Spleen (tissue), 11 donors: Measurements from ENCODE around the gene PRRX2. TPM values are rescaled to one million over a fixed set of nuclear protein-coding genes. Genes with fewer than 3 reads are reported as not detected.
"Not testable (repeated sequence)": the region's sequence is repeated elsewhere in the genome, so short reads cannot be mapped to it uniquely, and the experiment has no call there.

ENCODE experiments used
- DNase-seq: peaks from one replicate; pipeline ENCODE4 v3.0.0-alpha.2; 2020
- H3K27ac ChIP-seq, 8 donors: fragments of 200-600 bp; sonication (generic) in 7 of 8; 1 replicate in 4 of 8; 2 replicates in 4 of 8; pipeline versions ENCODE4 v1.5.0 to v1.8.0; 2016 to 2021; ENCODE audit warnings: inconsistent platforms in 4 of 8, mild to moderate bottlenecking in 4 of 8, moderate library complexity in 1 of 8
- H3K27me3 ChIP-seq, 7 donors: fragments of 200-600 bp; sonication (generic) in 6 of 7; replicated peaks in 1 of 7; 1 replicate in 4 of 7; 2 replicates in 3 of 7; pipeline versions ENCODE4 v1.5.0 to v1.8.0; 2016 to 2021; ENCODE audit warnings: inconsistent platforms in 3 of 7, mild to moderate bottlenecking in 1 of 7
- H3K36me3 ChIP-seq, 6 donors: fragments of 200-600 bp; sonication (generic) in 5 of 6; 1 replicate in 4 of 6; 2 replicates in 2 of 6; pipeline versions ENCODE4 v1.5.0 to v1.8.0; 2016 to 2021; ENCODE audit warnings: inconsistent platforms in 2 of 6
- H3K4me1 ChIP-seq, 6 donors: fragments of 200-600 bp; sonication (generic) in 5 of 6; 1 replicate in 3 of 6; 2 replicates in 3 of 6; pipeline versions ENCODE4 v1.5.0 to v1.8.0; 2016 to 2021; ENCODE audit warnings: inconsistent platforms in 3 of 6
- H3K4me3 ChIP-seq, 8 donors: fragments of 200-600 bp; sonication (generic) in 7 of 8; 1 replicate in 4 of 8; 2 replicates in 4 of 8; pipeline versions ENCODE4 v1.5.0 to v1.8.0; 2016 to 2021; ENCODE audit warnings: inconsistent platforms in 4 of 8, mild to moderate bottlenecking in 4 of 8, moderate library complexity in 2 of 8
- H3K9me3 ChIP-seq, 8 donors: fragments of 200-600 bp; sonication (generic) in 7 of 8; 1 replicate in 4 of 8; 2 replicates in 4 of 8; pipeline versions ENCODE4 v1.5.0 to v1.8.0; 2016 to 2021; ENCODE audit warnings: inconsistent platforms in 4 of 8
- POLR2A ChIP-seq, 3 donors: fragments of 450-650 bp; IDR thresholded peaks; one replicate each; pipeline ENCODE4 v1.5.1; 2017; ENCODE audit warnings: antibody characterized with exemption in 3 of 3, mild to moderate bottlenecking in 1 of 3
- POLR2AphosphoS5 ChIP-seq, 3 donors: sonication (generic); formaldehyde crosslinking; IDR thresholded peaks; one replicate each; pipeline ENCODE4 v1.5.1; 2017; ENCODE audit warnings: antibody characterized with exemption in 3 of 3
- WGBS, 5 donors: extraction: QIAGEN DNeasy Blood & Tissue Kit in 3 of 5; methylation state at CpG; one replicate each; pipeline versions ENCODE4 v1.1.5 to v1.1.7; 2013 to 2018; 5-methylcytosine and 5-hydroxymethylcytosine counted together
- intact Hi-C: fragments of 100-400 bp; cut with DNase I; formaldehyde crosslinking; loops from one replicate; pipeline ENCODE4 v1.15.0; 2023; ENCODE audit warnings: low total_unique reads
- polyA plus RNA-seq, 3 donors: library from polyadenylated mRNA; stranded (reverse); fragments of 200-250 nt; gene quantifications; one replicate each; pipeline ENCODE4 v1.2.1, GENCODE V29; 2013
- total RNA-seq, 7 donors: library from RNA; depleted of rRNA in 3 of 7; stranded (reverse); fragments of >200 nt in 3 of 7; fragmentation: NEBNext Ultra II Directional in 4 of 7; extraction: Animal tissue kit (Norgen Biotek cat#: 25700) in 4 of 7; gene quantifications; one replicate each; pipeline versions ENCODE4 v1.1.0 to v1.2.1, GENCODE V29; 2016 to 2021
- TF ChIP-seq, protein P1 (sequence below), 11 experiments: fragments of 200-600 bp in 7 of 11; fragments of 450-650 bp in 4 of 11; sonication (generic) in 4 of 11; IDR thresholded peaks in 8 of 11; conservative IDR thresholded peaks in 3 of 11; 1 replicate in 7 of 11; 2 replicates in 4 of 11; pipeline versions ENCODE4 v1.4.0 to v1.8.0; 2016 to 2021; ENCODE audit warnings: antibody characterized with exemption in 11 of 11, inconsistent platforms in 4 of 11, mild to moderate bottlenecking in 1 of 11
- donor health status: healthy with polysubstance abuse.
- donor health status: DM: no; HTN: no; CAD: no; lungs with moderate emphysema.
- donor health status: DM: no; HTN: no; CAD: no.
- donor health status: Bipolar disorder and iron deficiency.
- donor health status: healthy.
- donor health status: DM: no; HTN: no; CAD: no.
- donor health status: DM: yes; HTN: yes; CAD: no.

PRRX2 gene
- total and polyA plus RNA-seq, 10 donors: 0.32 to 1.5 (median 0.54) TPM; not detected in 5

DNA sequence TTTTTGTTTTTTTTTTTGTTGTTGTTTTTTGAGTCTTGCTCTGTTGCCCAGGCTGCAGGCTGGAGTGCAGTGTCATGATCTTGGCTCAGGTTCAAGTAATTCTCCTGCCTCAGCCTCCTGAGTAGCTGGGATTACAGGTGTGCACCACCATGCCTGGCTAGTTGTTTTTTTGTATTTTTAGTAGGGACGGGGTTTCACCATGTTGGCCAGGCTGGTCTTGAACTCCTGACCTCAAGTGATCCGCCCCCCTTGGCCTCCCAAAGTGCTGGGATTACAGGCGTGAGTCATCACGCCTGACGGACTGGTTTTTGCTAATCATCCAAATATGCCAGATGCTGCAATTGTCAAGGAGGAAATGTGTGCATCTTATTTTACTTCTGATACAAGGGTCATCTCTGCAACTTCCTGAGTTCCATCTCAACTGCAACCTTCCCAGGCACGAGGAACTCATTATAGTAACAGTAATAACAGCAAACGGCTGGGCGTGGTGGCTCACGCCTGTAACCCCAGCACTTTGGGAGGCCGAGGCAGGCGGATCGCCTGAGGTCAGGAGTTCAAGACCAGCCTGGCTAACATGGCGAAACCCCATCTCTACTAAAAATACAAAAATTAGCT lies 97.0 kb downstream of the PRRX2 start:
- 33 to 73% (median 44%) methylated on average over 12 to 13 of the region's 13 CpGs for whole genome bisulfite sequencing, 5 donors
- H3K27me3 ChIP-seq, intact Hi-C loops, H3K36me3 ChIP-seq, H3K9me3 ChIP-seq, DNase-seq: not testable (repeated sequence)
- peak overlapping the region in 1 of 8 donors; percentile 15 for H3K4me3 ChIP-seq
- H3K4me1 ChIP-seq: peaks cover 0 to 32% (median 9%) of the 10 kb centered on the region in 6 donors
- peak in 2 of 3 donors; percentile 18 to 67 for TF ChIP-seq POLR2AphosphoS5 (IDR thresholded peaks at IDR 0.05)
- H3K27ac ChIP-seq: peak overlapping the region in 7 of 8 donors; percentile 66 to 79 (median 67)

DNA sequence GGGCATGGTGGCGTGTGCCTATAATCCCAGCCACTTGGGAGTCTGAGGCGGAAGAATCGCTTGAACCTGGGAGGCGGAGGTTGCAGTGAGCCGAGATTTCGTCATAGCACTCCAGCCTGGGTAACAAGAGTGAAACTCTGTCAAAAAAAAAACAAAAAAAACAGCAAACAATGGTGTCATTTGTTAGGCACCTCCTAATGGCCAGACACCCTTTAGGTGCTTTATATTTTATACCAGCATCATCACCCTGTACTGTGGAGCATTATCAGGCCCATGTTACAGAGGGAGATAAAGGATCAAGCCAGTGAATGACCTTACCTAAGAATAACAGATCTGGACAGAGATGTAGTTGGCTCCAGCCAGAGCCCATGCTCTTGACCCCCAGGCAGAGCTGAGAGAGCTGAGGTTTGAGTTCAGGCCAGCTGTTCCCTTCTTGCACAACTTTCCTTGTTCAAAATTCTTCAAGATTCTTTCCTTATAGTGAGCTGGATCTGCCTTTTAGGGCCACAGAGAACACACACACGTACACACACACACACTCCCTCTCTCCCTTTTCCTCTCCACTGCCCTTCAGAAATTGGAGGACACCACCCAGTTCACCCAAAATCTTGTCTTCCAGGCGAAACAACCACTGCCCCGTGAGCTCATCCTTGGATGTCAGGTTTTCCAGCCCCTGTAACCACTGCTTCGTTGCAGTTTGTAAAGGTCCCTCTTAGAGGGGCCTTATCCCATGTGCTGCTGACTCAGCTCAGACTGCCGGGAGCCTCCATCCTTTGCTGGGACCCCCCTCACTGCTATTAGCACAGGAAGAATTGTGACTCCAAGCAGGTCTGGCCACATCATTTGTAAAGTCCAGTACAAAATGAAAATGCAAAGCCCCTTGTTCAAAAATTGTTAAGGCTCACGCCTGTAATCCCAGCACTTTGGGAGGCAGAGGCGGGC lies 97.8 kb downstream of the PRRX2 start:
- TF ChIP-seq POLR2AphosphoS5 (IDR thresholded peaks at IDR 0.05) (peak in 1 of 3 donors; percentile 21), POLR2A (IDR thresholded peaks at IDR 0.05) (no peak)
- TF ChIP-seq, protein P1, sequence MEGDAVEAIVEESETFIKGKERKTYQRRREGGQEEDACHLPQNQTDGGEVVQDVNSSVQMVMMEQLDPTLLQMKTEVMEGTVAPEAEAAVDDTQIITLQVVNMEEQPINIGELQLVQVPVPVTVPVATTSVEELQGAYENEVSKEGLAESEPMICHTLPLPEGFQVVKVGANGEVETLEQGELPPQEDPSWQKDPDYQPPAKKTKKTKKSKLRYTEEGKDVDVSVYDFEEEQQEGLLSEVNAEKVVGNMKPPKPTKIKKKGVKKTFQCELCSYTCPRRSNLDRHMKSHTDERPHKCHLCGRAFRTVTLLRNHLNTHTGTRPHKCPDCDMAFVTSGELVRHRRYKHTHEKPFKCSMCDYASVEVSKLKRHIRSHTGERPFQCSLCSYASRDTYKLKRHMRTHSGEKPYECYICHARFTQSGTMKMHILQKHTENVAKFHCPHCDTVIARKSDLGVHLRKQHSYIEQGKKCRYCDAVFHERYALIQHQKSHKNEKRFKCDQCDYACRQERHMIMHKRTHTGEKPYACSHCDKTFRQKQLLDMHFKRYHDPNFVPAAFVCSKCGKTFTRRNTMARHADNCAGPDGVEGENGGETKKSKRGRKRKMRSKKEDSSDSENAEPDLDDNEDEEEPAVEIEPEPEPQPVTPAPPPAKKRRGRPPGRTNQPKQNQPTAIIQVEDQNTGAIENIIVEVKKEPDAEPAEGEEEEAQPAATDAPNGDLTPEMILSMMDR (IDR thresholded peaks at IDR 0.05 in 8 of 11, conservative IDR thresholded peaks at IDR 0.05 in 3 of 11): no peak
- H3K27ac ChIP-seq: peak overlapping the region in 7 of 8 donors; percentile 60 to 79 (median 67)
- H3K9me3 ChIP-seq: no peaks in the 10 kb centered on the region
- 69 to 89% (median 78%) methylated on average over 13 of the region's 13 CpGs for WGBS, 5 donors
- peak overlapping the region in 1 of 8 donors; percentile 15 for H3K4me3 ChIP-seq
- no peaks in the 10 kb centered on the region for H3K36me3 ChIP-seq
- no peak for DNase-seq
- H3K4me1 ChIP-seq: peaks cover 0 to 25% (median 6%) of the 10 kb centered on the region in 6 donors
- intact Hi-C loops: no loop called here
- peaks cover 0 to 5% (median 0%) of the 10 kb centered on the region in 7 donors for H3K27me3 ChIP-seq

DNA sequence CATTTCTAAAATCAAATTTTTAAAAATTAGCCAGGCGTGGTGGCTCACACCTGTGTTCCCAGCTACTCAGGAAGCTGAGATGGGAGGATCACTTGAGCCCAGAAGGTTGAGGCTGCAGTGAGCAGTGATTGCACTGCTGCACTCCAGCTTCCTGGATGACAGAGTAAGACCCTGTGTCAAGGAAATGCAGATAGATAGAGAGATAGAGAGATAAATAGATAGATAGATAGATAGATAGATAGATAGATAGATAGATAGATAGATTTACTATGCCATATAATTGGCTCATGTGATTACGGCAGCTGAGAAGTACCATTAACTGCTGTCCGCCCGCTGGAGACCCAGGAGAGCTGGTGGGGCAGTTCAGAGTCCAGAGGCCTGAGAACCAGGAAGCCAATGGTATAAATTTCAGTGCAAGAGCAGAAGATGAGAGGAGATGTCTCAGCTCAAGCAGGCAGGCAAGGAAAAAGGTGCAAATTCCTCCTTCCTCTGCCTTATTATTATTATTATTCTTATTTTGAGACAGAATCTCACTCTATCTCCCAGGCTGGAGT lies 100.4 kb downstream of the PRRX2 start:
- WGBS, 5 donors: 88 to 98% (median 92%) methylated on average over 4 of the region's 4 CpGs
- H3K36me3 ChIP-seq: no peaks in the 10 kb centered on the region
- H3K27me3 ChIP-seq: peaks cover 0 to 5% (median 0%) of the 10 kb centered on the region in 7 donors
- H3K4me1 ChIP-seq: peaks cover 0 to 25% (median 6%) of the 10 kb centered on the region in 6 donors
- intact Hi-C loops: no loop called here
- no peak overlapping the region for H3K27ac ChIP-seq
- H3K9me3 ChIP-seq: no peaks in the 10 kb centered on the region
- no peak overlapping the region for H3K4me3 ChIP-seq
- TF ChIP-seq POLR2A (IDR thresholded peaks at IDR 0.05) (no peak), POLR2AphosphoS5 (IDR thresholded peaks at IDR 0.05) (no peak)
- TF ChIP-seq, protein P1 (IDR thresholded peaks at IDR 0.05 in 8 of 11, conservative IDR thresholded peaks at IDR 0.05 in 3 of 11): no peak
- DNase-seq: no peak

DNA sequence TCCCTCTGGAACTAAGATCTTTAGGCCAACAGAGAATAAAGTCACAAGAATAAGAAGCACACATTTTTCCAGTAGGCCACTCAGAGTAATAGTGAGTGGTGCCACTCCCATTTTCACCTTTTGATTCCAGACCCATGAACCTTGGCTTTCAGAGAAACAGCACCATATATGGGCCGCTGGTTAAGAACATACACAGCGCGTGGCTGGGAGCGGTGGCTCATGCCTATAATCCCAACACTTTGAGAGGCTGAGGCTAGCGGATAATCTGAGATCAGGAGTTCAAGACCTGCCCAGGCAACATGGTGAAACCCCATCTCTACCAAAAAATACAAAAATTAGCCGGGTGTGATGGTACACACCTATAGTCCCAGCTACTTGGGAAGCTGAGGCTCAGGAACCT lies 103.0 kb downstream of the PRRX2 start:
- no peak for DNase-seq
- TF ChIP-seq POLR2A (IDR thresholded peaks at IDR 0.05) (no peak), POLR2AphosphoS5 (IDR thresholded peaks at IDR 0.05) (no peak)
- TF ChIP-seq, protein P1 (IDR thresholded peaks at IDR 0.05 in 8 of 11, conservative IDR thresholded peaks at IDR 0.05 in 3 of 11): no peak
- 92 to 96% (median 95%) methylated on average over 6 of the region's 6 CpGs for WGBS, 5 donors
- Histone ChIP-seq H3K27ac (no peak overlapping the region), H3K27me3 (no peaks in the 10 kb centered on the region), H3K4me3 (no peak overlapping the region), H3K9me3 (no peaks in the 10 kb centered on the region), H3K36me3 (no peaks in the 10 kb centered on the region), H3K4me1 (peaks cover 0 to 11% (median 5%) of the 10 kb centered on the region in 6 donors)
- intact Hi-C loops: no loop called here
